ENCODE measurements around the gene PAFAH2.

DNA sequence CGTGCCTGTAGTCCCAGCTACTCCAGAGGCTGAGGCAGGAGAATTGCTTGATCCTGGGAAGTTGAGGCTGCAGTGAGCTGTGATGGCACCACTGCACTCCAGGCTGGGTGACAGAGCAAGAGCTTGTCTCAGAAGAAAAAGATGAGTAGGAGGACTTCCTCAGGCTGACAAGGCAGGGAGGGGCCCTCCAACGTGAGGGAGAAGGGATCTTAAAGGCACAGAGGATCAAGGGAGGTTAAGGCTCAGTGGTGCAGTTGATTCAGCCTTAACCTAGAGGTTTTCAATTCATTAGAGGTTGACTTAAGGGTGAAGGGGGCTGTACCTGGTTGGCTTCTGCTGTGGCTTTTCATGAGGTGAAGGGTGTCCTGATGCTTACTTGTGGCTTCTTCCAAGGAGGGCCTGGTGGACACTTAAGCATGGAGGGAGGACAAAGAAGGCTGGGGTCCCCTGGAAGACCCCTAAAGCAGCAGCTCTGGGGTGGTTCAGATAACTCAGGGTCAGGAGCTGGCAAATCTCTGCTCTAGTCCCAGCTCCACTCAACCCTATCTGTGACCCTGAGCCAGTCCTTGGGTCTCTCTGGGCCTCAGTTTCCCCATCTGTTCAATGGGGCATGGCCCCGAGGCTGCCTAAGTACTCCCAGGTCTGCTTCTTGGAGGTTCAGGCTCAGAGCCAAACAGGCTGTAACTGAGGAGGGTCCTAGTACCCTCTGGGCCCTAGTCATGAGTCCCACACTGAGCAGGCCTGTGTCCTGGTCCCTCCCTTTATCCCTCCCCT, 30.0 kb upstream of the PAFAH2 start:
- TF ChIP-seq, protein P1, sequence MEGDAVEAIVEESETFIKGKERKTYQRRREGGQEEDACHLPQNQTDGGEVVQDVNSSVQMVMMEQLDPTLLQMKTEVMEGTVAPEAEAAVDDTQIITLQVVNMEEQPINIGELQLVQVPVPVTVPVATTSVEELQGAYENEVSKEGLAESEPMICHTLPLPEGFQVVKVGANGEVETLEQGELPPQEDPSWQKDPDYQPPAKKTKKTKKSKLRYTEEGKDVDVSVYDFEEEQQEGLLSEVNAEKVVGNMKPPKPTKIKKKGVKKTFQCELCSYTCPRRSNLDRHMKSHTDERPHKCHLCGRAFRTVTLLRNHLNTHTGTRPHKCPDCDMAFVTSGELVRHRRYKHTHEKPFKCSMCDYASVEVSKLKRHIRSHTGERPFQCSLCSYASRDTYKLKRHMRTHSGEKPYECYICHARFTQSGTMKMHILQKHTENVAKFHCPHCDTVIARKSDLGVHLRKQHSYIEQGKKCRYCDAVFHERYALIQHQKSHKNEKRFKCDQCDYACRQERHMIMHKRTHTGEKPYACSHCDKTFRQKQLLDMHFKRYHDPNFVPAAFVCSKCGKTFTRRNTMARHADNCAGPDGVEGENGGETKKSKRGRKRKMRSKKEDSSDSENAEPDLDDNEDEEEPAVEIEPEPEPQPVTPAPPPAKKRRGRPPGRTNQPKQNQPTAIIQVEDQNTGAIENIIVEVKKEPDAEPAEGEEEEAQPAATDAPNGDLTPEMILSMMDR (IDR thresholded peaks at IDR 0.05): no peak
- no peak for TF ChIP-seq POLR2A (IDR thresholded peaks at IDR 0.05)

All from Peyer's patch (tissue), 4 donors.